Activated CD8-positive, alpha-beta memory T cell treated with anti-CD3 and anti-CD28 coated beads, Interleukin-2, amount 50 U/mL, for 48 hours (primary cell): ENCODE data around the gene LDLRAD2.
"Not testable (repeated sequence)": the region's sequence is repeated elsewhere in the genome, so short reads cannot be mapped to it uniquely, and the experiment has no call there.

Source experiments
- DNase-seq: peaks from one replicate; pipeline ENCODE4 v3.0.0-alpha.2; 2020

LDLRAD2 gene, protein sequence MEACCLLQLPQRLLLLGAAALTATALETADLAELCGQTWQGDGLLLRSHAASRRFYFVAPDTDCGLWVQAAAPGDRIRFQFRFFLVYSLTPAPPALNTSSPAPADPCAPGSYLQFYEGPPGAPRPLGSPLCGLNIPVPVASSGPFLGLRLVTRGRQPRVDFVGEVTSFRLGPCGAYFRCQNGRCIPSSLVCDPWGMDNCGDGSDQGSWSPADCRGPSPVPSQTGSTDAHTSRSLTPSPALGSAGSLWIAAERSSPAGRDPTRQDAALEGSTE

DNA sequence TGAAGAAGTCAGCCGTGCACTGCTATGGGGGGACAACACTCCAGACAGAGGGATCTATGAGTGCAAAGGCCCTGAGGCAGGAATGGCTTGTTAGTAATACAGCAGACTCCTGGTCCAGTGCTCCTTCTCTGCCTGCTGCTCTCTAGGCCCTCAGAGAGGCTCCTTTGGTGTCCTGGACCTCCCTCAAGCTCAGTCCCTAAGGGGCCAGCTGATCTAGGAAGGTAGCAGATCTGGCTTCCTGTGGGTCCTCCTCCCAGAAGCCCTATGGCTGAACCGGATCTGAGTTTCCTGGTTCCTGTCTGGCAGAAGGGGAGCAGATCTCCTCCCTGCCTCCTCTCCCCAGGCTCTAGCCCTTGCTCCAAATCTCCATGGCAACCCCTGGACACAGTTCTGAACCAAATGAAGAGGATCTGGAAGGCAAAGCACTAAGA, at the start of gene LDLRAD2:
TSS of gene LDLRAD2 (plus strand) at position 391 of the 431 bp plus-strand sequence. CDS start 187 bp downstream, outside the sequence.
- no peak for DNase-seq

DNA sequence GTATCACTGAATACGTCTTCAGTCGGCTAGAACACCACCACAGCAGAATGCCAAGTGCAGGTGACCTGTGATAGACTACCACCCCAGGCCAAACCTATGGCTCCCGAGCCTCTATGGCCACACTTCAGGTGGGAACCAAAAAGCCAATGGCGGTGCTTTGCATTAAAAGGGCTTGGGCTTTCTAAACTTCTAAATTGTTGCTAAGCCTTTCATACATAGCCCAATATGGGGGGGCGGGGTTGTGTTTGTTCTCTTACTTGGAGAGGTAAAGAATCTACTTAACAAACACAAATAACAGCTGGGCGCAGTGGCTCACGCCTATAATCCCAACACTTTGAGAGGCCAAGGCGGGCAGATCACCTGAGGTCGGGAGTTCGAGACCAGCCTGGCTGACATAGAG, 48.8 kb upstream of the LDLRAD2 start:
- no peak for DNase-seq

DNA sequence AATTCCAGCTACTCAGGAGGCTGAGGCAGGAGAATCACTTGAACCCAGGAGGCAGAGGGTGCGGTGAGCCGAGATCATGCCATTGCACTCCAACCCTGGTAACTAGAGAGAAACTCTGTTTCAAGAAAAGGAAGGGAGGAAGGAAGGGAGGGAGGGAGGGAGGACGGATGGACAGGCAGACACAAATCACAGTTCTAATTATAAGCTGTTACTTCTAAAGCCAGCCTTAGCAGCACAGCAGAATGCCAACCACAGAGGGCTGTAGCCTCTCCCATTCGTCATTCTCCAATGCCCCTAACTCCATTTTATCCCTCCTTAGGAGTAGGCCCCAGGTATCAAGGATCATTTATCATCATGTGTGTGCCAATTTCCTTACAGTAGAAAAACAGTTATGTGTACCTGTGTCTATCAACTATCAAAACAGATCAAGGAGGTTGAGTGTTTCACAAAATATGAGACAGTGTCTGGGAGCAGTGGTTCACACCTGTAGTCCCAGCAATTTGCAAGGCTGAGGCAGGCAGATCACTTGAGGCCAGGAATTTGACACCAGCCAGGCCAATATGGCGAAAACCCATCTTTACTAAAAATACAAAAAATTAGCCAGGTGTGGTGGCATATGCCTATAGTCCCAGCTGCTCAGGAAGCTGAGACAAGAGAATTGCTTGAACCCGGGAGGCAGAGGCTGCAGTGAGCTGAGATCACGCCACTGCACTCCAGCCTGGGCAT, 48.2 kb upstream of the LDLRAD2 start:
- no peak for DNase-seq

DNA sequence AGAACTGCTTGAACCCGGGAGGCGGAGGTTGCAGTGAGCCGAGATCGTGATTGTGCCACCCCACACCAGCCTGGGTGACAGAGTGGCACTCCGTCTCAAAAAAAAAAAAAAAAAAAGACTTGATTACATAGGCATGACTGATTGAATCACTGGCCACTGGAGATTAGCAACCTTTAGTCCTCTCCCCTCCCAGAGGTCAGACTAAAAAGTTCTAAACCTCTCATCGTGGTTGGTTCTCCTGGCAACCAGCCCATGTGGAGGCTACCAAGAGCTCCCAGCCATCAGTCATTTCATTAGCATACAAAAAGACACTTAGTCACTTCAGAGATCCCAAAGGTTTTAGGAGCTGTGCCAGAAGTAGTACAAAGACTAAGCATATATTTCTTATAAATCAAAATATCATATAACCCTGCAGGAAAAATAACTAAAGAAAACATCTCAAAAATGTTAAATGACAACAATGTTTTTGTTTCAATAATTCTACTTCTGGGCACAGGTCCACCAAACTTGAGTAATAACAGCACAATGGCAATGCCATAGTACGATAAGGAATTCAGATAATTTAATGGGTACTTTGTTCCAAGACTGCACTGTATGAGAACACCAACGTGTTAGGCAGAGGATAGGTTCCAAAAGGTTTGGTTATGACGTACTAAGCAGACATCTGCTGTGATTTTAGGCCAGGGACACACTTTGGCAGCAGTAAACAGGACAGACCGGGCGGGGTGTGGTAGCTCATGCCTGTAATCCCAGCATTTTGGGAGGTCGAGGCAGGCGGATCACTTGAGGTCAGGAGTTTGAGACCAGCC, 47.2 kb upstream of the LDLRAD2 start:
- DNase-seq, result no peak

DNA sequence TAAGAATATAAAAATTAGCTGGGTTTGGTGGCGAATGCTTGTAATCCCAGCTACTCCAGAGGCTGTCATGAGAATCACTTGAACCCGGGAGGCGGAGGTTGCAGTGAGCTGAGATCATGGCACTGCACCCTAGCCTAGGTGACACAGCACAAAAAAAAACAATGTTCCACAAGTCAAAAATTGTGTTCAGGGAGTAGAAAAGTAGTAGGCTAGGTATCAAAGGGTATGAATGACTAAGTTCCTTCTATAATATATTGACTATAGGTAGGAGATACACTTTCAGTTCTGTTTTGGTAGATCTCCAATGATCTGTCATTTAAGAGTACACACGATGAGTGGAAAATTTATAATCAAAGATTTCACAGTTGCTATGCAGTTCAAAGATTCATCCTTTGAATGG, 45.9 kb upstream of the LDLRAD2 start:
- no peak for DNase-seq

DNA sequence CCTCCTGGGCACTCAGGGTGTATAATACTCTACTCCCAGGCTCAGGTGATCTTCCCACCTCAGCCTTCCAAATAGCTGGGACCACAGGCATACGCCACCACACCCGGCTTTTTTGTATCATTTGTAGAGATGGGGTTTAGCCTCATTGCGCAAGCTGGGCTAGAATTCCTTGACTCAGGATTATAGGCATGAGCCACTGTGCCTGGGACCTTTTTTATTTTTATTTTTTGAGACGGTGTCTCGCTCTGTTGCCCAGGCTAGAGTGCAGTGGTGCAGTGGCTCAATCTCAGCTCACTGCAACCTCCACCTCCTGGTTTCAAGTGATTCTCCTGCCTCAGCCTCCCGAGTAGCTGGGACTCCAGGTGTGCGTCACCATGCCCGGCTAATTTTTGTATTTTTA, 45.0 kb upstream of the LDLRAD2 start:
- DNase-seq, result not testable (repeated sequence)

DNA sequence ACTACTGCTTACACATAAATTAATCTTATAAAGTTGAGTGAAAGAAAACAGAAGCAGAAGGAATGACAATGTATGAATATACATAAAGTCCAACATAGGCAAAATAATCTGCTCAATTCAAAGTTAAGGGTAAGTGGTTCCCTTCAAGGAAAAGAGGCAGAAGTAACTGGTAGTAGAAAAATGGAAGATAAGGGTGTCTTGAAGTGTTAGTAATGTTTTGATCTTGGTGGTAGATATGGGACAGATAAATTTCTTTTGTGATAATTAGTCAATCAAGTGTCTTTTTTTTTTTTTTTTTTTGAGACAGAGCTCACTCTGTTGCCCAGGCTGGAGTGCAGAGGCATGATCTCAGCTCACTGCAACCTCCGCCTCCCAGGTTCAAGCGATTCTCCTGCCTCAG, 41.9 kb upstream of the LDLRAD2 start:
- DNase-seq, result no peak

DNA sequence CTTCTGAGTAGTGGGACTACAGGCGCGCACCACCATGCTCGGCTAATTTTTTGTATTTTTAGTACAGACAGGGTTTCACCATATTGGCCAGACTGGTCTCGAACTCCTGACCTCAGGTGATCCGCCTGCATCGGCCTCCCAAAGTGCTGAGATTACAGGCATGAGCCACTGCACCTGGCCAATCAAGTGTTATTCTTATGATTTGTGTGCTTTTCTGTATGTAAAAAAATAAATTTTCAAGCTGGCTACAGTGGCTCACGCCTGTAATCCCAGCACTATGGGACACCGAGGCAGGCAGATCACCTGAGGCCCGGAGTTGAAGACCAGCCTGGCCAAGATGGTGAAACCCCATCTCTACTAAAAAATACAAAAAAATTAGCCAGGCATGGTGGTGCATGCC, 41.5 kb upstream of the LDLRAD2 start:
- not testable (repeated sequence) for DNase-seq

DNA sequence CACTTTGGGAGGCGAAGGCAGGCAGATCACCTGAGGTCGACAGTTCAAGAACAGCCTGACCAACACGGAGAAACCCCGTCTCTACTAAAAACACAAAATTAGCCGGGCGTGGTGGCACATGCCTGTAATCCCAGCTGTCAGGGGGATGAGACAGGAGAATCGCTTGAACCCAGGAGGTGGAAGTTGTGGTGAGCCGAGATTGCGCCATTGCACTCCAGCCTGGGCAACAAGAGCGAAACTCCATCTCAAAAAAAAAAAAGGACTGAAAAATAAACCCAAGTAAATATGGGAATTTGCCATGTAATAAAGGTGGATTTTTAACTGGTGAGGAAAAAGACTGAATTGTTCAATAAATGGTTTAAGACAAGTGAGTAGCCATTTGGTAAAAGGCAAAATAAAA, 40.4 kb upstream of the LDLRAD2 start:
- DNase-seq, result not testable (repeated sequence)

DNA sequence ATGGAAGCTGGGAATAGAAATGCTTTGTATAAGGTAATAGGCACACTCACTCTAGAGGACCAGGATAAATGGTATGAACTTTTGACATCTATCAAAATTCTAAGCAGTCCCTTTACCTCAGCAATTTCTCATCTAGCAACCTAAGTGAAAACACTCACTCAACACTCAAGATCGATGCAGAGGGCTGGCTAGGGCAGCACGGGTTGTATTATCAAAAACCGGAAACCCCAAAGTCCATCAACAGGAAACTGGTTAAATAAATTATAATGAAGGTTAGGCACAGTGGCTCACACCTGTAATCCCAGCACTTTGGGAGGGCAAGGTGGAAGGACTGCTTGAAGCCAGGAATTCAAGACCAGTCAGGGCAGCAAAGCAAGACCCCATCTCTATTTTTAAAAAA, 38.5 kb upstream of the LDLRAD2 start:
- DNase-seq, result no peak

DNA sequence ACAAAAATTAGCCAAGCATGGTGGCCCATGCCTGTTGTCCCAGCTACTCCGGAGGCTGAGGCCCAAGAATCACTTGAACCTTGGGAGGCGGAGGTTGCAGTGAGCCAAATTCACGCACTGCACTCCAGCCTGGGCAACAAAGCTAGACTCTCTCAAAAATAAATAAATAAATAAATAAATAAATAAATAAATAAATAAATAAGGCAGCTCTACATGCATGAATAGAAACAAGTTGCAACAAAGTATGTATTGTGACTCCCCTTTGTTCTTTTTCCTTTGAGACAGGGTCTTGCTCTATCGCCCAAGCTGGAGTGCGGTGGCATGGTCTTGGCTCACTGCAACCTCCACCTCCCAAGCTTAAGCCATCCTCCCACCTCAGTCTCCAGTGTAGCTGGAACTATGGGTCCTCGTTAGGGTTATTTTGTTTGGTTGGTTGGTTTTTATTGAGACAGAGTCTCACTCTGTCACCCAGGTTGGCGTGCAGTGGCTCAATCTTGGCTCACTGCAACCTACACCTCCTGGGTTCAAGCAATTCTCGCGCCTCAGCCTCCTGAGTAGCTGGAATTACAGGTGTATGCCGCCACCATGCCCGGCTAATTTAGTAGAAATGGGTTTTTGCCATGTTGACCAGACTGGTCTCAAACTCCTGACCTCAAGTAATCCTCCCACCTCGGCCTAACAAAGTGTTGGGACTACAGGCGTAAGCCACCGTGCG, 37.1 kb upstream of the LDLRAD2 start:
- DNase-seq, result no peak

DNA sequence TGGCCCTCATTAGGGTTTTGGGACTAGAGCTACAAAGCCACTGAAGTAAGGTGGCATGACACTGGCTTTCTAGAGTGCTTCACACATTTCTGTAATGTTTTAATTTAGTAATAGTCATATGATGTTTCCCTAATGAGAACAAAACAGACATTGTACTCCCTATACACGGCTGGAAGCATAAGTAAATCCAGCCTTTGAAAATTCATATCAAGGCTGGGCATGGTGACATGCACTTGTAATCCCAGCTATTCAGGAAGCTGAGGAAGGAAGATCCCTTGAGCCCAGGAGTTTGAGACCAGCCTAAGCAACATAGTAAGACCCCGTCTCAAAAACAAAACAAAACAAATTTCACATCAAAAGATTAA, 36.5 kb upstream of the LDLRAD2 start:
- no peak for DNase-seq

DNA sequence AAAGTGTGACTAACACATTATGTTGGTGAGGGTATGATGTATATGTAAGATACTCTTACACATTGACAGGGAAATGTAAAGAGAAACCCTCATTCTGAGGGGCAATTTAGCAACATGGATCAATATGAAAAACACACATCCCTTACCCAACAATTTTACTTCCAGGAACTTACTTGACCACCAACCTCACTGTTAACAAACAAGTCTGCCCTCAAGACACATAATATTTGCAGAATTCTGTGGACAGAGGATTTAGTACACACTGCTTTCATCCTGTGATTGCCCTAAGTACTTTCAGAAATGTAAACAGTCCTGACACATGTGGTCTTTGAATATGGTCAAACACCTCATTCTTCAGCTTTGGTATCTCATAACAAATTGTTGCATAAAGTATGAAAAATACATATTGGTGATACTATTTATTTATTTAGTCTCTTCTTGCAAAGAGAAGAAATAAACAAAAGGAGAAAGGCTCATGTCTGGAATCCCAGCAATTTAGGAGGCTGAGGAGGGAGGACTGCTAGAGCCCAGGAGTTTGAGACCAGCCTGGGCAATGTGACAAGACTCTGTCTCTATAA, 36.0 kb upstream of the LDLRAD2 start:
- no peak for DNase-seq

DNA sequence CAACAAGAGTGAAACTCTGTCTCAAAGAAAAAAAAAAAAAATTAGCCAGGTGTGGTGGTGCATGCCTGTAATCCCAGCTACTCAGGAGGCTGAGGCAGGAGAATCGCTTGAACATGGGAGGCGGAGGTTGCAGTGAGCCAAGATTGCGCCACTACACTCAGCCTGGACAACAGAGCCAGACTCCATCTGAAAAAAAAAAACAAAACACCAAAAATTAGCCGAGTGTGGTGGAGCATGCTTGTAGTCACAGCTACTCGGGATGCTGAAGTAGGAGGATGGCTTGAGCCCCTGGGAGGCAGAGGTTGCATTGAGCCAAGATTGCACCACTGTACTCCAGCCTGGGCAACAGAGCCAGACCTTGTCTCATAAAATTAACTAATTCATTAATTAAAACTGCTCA, 35.1 kb upstream of the LDLRAD2 start:
- DNase-seq, result not testable (repeated sequence)

DNA sequence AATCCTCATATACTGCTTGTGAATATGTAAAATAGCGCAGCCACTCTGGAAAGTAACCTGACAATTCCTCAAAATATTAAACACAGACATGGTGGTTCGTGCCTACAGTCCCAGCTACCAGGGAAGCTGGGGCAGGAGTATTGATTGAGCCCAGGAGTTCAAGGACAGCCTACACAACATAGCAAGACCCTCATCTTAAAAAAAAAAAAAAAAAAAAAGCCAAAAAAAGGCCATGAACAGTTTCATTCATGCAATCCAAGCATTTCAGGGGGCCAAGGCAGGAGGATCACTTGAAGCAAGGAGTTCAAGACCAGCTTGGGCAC, 33.7 kb upstream of the LDLRAD2 start:
- no peak for DNase-seq

DNA sequence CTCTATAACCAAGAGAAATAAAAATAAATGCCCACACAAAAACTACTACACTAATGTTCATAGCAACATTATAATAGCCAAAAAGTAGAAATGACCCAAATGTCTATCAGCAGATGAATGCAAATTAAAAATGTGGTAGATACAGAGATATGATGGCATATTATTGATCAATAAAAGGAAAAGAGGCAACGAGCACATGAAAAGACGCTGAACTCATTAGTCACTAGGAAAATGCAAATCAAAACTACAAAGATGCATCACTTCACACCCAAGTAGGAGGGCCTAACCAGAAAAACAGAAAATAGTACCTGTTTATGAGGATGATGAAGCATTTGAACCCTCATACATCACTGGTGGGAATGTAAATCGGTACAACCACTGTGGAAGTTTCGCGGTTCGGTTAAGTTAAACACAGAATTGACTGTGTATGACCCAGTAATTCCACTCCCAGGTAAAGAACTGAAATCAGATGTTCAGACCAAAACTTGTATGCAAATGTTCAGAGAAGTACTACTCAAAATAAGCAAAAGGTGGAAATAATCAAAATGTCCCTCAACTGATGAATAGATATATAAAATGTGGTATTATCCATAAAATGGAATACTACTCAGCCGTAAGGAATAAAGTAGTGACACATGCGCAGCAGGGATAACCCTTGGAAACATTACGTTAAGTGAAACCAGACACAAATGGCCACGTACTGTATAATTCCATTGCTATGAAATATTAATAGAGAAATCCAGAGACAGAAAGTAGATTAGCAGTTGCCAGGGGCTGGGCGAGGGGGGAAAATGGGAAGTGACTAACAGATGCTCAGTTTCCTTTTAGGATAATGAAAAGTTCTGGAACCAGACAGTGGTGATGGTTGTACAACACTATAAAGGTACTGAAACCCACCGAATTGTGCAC, 32.2 kb upstream of the LDLRAD2 start:
- DNase-seq, result no peak

DNA sequence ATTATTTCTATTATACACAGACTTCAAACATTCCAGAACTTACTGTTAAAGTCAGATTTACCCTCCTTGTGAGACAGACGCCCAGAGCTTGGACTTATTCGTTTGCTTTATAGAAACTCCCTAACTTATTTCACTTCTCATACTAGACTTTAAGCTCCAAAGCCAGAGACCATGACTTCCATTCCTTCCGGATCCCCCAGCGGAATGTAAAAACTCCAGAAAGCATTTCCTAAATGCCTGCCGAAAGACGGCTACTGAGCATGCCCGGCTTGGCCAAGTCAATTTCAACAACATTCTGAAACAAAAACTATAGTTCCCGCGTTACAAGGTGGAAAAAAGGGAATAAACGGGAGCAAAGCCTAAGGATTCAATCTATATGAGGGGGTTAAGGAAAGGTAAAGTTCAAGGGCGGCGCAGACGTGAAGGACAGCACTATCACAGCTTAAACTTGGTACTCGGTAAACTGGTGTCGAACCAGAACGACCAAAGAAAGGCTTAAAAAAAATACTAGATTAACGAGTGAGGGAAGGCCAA, 30.2 kb upstream of the LDLRAD2 start:
- no peak for DNase-seq

DNA sequence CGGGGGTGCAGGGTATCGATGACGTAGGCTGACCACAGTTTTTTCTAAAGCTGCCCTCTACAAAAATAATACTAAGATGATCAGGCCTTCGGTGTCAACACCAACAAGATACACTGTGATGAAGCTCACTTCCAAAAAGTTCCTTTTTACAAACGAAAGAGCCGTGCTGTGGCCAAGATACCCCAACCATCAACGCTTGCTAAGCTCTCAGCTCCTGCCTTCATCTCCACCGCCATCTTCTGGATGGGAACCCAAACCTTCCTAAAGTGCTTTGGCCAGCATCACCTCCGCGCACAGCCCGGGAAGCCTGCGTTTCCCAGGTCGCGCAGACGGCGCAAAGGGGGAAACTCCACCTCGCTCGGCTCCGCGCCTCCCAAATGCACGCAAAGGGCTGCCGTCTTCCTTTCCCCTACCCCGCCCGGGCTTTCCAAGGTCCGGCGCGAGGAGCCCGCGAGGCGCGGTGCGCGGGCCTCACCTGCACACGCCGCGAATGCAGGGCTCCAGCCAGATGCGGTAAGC, 29.7 kb upstream of the LDLRAD2 start:
- DNase-seq, result peak; percentile 77

DNA sequence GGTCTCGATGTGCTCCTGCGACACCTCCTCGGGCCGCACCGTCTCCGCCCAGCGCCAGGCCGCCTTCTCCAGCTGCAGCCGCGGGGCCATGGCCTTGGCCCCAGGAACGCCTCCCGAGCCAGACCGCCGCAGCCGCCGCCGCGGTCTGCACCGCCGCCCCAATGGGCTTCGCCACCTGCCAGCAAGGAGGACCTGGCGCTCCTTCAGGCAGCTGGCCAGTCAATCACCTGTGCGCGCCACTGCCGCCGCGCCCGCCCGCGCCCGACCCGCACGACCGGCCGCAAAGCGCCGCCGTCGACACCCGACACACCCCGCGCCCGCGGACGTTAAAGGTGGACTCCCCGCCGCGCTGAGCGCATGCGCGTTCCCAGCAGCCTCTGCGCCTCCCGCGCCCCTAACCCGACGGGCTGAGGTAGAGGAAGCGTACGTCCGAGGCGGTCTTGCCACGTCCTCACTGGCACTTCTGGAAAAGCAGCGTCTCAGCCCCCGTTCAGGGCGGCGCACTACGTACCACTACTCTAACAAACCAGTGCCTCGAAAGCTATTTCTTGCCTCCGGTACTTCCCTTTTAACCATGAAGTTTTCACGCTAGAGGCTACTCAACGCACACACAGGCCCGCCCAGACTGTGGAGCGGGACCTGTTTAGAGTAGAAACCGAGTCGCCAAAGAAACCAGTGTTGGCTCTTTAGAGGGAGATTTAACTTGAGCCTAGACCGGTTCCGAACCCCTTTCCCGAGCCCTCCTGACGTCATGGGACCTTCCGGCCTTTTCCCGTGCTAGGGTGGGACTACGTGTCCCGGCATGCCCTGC, 29.0 kb upstream of the LDLRAD2 start, which contains the start of gene USP48:
TSS of gene USP48 (minus strand) at position 282 of the 811 bp plus-strand sequence. CDS start at position 90, 192 bp downstream.
- peak; percentile 99 for DNase-seq
